GM12864 (cell line): ENCODE measurements around the gene GOLGA6B.
A peak's percentile ranks its signal among the peaks of the same experiment; 100 is the strongest.
"Not testable (repeated sequence)": the region's sequence is repeated elsewhere in the genome, so short reads cannot be mapped to it uniquely, and the experiment has no call there.

Experiments used
- DNase-seq: peaks from one replicate; pipeline ENCODE4 v3.0.0-alpha.2; 2011; ENCODE audit warnings: low read depth
- H3K4me3 ChIP-seq: 2 replicates; pipeline ENCODE4 v1.5.1; 2011; ENCODE audit warnings: mild to moderate bottlenecking, low read depth, low read length, control low read depth
- CTCF ChIP-seq: IDR thresholded peaks from 2 replicates; pipeline ENCODE4 v1.5.1; 2011; ENCODE audit warnings: low read depth, mild to moderate bottlenecking, moderate library complexity, low read length, control low read depth, inconsistent platforms; ENCODE audit errors: missing control alignments

Gene GOLGA6B, protein sequence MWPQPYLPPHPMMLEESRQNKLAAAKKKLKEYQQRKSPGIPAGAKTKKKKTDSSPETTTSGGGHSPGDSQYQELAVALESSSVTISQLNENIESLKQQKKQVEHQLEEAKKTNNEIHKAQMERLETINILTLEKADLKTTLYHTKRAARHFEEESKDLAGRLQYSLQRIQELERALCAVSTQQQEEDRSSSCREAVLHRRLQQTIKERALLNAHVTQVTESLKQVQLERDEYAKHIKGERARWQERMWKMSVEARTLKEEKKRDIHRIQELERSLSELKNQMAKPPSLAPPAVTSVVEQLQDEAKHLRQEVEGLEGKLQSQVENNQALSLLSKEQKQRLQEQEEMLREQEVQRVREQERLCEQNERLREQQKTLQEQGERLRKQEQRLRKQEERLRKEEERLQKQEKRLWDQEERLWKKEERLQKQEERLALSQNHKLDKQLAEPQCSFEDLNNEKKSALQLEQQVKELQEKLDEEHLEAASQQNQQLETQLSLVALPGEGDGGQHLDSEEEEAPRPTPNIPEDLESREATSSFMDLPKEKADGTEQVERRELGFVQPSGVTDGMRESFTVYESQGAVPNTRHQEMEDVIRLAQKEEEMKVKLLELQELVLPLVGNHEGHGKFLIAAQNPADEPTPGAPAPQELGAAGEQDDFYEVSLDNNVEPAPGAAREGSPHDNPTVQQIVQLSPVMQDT

GRCh38 chr15:72654397-72654796, at the start of gene GOLGA6B:
Gene GOLGA6B, plus strand, starts transcription at chr15:72654697. Its CDS starts 41 bp downstream, at chr15:72654738.
- H3K4me3 ChIP-seq, DNase-seq: not testable (repeated sequence)

GRCh38 chr15:72604794-72605193, 49.7 kb upstream of the GOLGA6B start:
- DNase-seq, result no peak
- no peak overlapping the region for H3K4me3 ChIP-seq
- TF ChIP-seq CTCF, result no peak

GRCh38 chr15:72608084-72608483, 46.4 kb upstream of the GOLGA6B start:
- not testable (repeated sequence) for H3K4me3 ChIP-seq

GRCh38 chr15:72609862-72610261, 44.6 kb upstream of the GOLGA6B start:
- no peak for DNase-seq
- H3K4me3 ChIP-seq, result no peak overlapping the region
- no peak for TF ChIP-seq CTCF

More at GRCh38 chr15:72608084-72608483, 46.4 kb upstream of the GOLGA6B start:
- DNase-seq, result not testable (repeated sequence)

DNA sequence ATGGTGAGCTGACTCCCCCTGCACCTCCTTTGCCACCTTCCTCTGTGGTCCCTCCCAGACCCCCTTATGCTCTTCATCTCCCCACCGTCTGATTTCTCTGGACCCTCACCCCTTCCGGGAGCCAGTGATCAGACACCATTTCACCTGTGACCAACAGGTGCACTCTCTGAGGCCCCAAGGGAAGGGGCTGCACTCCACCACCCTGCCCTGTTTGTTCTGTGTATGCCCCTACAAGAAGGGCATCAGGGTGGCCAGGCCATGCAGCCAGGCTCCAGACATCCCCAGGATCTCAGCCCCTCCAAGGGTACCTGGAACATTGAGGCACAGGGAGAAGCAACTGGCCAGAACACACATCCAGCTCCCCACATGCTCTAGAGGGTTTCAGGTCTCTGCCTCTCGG, 42.2 kb upstream of the GOLGA6B start:
- DNase-seq, H3K4me3 ChIP-seq: not testable (repeated sequence)

DNA sequence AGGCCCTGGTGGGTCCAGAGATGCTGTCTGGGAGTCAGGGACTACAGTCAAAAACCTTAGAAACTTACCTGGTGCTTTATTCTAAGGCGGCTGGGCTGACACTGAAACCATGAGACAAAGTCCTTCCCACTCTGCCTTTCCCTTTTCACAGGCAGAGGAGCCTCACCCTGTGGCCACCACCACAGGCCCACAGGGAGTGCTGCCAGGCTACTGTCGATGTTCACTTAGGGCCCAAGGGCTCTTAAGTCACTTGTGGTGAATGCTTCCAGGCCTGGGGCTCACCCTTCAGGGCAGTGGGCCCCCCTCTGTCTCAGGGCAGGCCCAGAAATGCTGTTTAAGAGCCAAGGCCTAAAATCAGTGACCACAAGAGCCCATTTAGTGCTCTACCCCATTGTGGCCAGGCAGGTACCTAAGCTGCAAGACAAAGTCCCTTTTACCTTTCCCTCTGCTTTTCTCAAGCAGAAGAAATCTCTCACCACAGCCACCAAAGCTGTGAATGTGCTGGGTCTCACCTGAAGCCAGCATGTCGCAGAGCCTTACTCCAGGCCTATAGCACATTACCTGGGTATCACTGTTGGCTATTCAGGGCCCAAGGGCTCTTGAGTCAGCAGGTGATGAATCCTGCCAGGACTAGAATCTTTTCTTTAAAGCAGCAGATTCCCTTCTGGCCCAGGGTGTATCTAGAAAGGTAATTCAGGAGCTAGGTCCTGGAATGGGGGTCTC, 39.5 kb upstream of the GOLGA6B start:
- no peak for DNase-seq
- TF ChIP-seq CTCF, result no peak
- H3K4me3 ChIP-seq, result no peak overlapping the region

- H3K4me3 ChIP-seq, result not testable (repeated sequence)
- peak; percentile 4 for DNase-seq
Measured at GRCh38 chr15:72615533-72616233, 38.8 kb upstream of the GOLGA6B start.

DNA sequence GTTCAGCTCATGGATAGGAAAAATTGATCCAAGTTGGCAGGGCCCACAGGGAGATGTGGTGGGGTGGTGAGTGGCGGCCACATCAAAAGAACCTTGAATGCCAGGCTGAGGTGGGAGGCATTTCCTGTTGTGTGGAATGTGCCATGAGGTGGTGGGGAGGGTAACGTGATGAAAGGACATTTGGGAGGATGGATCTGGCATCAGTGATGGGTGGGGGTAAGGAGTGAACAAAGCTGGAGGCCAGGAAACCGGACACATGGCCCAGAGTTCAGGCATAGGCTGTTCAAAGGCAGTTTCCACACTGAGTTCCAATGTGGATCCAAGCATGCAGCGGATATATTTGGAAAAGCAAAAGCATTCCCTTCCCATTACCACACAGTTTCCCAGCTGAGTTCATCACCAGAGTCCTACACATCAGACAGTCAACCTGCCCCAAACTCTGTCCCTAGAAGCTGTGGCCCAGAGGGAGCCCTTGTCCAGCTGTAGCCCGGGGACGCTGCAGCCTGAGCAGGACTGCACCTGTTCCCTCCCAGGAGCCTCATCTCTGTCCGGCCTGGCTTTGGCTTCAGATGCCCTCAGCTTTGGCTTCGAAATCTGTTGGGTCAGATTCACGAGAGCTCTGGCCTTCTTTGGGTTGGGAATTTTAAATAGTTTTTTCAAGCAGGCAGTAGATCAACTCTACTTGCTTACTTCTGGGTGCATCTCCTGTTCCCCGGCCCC, 37.8 kb upstream of the GOLGA6B start:
- DNase-seq, result no peak
- no peak for TF ChIP-seq CTCF
- H3K4me3 ChIP-seq, result no peak overlapping the region

DNA sequence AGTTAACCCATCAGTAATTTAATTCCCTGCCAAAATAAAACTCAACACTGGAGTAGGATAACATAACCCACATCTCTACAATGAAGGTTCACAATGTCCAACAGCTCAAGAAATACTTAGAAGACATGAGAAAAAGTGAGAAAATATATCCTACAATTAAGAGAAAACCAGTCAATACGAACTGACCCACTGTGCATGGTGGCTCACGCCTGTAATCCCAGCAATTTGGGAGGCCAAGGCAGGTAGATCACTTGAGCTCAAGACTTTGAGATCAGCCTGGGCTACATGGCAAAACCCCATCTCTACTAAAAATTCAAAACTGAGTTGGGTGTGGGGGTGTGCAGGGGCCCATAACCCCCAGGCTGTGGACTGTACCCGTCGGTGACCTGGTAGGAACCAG, 30.6 kb upstream of the GOLGA6B start:
- not testable (repeated sequence) for H3K4me3 ChIP-seq, DNase-seq

GRCh38 chr15:72626153-72626552, 28.3 kb upstream of the GOLGA6B start:
- DNase-seq, H3K4me3 ChIP-seq: not testable (repeated sequence)
